OCI-LY7 (cell line): ENCODE data around the gene RAD51B.

Source experiments
- EZH2phosphoT487 ChIP-seq: fragments of 200-600 bp; sonication (generic); IDR thresholded peaks from 2 replicates; pipeline ENCODE4 v1.6.1; 2018; ENCODE audit warnings: low read depth, borderline replicate concordance, mild to moderate bottlenecking, mixed run types, antibody characterized with exemption, low read length, moderate library complexity, mixed read lengths
- TF ChIP-seq, protein P1 (sequence below): fragments of 200-600 bp; sonication (generic); conservative IDR thresholded peaks from 2 replicates; pipeline ENCODE4 v1.5.1; 2014; ENCODE audit warnings: mild to moderate bottlenecking, antibody characterized with exemption, low read length, moderate library complexity, mixed read lengths

GRCh38 chr14:67934087-67934486 is 114.5 kb downstream of the RAD51B start:
- TF ChIP-seq, protein P1, sequence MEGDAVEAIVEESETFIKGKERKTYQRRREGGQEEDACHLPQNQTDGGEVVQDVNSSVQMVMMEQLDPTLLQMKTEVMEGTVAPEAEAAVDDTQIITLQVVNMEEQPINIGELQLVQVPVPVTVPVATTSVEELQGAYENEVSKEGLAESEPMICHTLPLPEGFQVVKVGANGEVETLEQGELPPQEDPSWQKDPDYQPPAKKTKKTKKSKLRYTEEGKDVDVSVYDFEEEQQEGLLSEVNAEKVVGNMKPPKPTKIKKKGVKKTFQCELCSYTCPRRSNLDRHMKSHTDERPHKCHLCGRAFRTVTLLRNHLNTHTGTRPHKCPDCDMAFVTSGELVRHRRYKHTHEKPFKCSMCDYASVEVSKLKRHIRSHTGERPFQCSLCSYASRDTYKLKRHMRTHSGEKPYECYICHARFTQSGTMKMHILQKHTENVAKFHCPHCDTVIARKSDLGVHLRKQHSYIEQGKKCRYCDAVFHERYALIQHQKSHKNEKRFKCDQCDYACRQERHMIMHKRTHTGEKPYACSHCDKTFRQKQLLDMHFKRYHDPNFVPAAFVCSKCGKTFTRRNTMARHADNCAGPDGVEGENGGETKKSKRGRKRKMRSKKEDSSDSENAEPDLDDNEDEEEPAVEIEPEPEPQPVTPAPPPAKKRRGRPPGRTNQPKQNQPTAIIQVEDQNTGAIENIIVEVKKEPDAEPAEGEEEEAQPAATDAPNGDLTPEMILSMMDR = peak; percentile 90
- TF ChIP-seq EZH2phosphoT487 = no peak
